ENCODE measurements around the gene FOXF1. TPM values are rescaled to one million over a fixed set of nuclear protein-coding genes. Genes with fewer than 3 reads are reported as not detected.

Gene FOXF1
- total and polyA plus RNA-seq, 12 donors: 0.07 to 0.64 (median 0.27) TPM; not detected in 3

- intact Hi-C loops (cut with DNase I): no loop called here
Measured at GRCh38 chr16:86528061-86528929, 18.0 kb downstream of the FOXF1 start.

GRCh38 chr16:86529160-86529559 is 18.8 kb downstream of the FOXF1 start:
- Histone ChIP-seq H3K27ac (no peak overlapping the region), H3K9me3 (replicated peaks in 1 of 3) (no peaks in the 10 kb centered on the region), H3K4me3 (no peak overlapping the region), H3K36me3 (replicated peaks in 1 of 2) (no peaks in the 10 kb centered on the region), H3K27me3 (no peaks in the 10 kb centered on the region), H3K4me1 (replicated peaks in 1 of 2) (peaks cover 0 to 23% of the 10 kb centered on the region in 2 donors)
- TF ChIP-seq CTCF (IDR thresholded peaks at IDR 0.05): no peak
- TF ChIP-seq POLR2A (IDR thresholded peaks at IDR 0.05): no peak
- 62 to 68% (median 65%) methylated on average over 8 of the region's 8 CpGs for WGBS, 4 donors
- intact Hi-C loops (cut with DNase I): no loop called here
- peak in 6 of 7 donors; percentile 60 to 81 (median 73) for DNase-seq

More at GRCh38 chr16:86528061-86528929, 18.0 kb downstream of the FOXF1 start:
- Histone ChIP-seq H3K4me3 (no peak overlapping the region), H3K27me3 (peaks cover 2% of the 10 kb centered on the region), H3K27ac (no peak overlapping the region), H3K36me3 (replicated peaks in 1 of 2) (no peaks in the 10 kb centered on the region), H3K9me3 (replicated peaks in 1 of 3) (no peaks in the 10 kb centered on the region), H3K4me1 (replicated peaks in 1 of 2) (peaks cover 0 to 23% of the 10 kb centered on the region in 2 donors)
- no peak for DNase-seq
- TF ChIP-seq POLR2A (IDR thresholded peaks at IDR 0.05): no peak
- TF ChIP-seq CTCF (IDR thresholded peaks at IDR 0.05): no peak
- 89 to 93% (median 91%) methylated on average over 33 to 38 of the region's 38 CpGs for WGBS, 4 donors

GRCh38 chr16:86530251-86531190 is 20.2 kb downstream of the FOXF1 start:
- H3K27me3 ChIP-seq: no peaks in the 10 kb centered on the region
- H3K36me3 ChIP-seq (replicated peaks in 1 of 2): no peaks in the 10 kb centered on the region
- intact Hi-C loops (cut with DNase I): no loop called here
- peak; percentile 77 to 90 (median 84) for DNase-seq
- H3K4me1 ChIP-seq (replicated peaks in 1 of 2): peaks cover 0 to 23% of the 10 kb centered on the region in 2 donors
- no peak overlapping the region for H3K4me3 ChIP-seq
- peak overlapping the region in 4 of 5 donors; percentile 46 to 85 (median 66) for H3K27ac ChIP-seq
- WGBS, 4 donors: 58 to 62% (median 60%) methylated on average over 29 to 31 of the region's 31 CpGs
- no peaks in the 10 kb centered on the region for H3K9me3 ChIP-seq (replicated peaks in 1 of 3)
- TF ChIP-seq POLR2A (IDR thresholded peaks at IDR 0.05) (no peak), CTCF (IDR thresholded peaks at IDR 0.05) (no peak)

GRCh38 chr16:86531191-86531545 is 20.8 kb downstream of the FOXF1 start:
- Histone ChIP-seq H3K9me3 (replicated peaks in 1 of 3) (no peaks in the 10 kb centered on the region), H3K27ac (peak overlapping the region in 4 of 5 donors; percentile 46 to 85 (median 68)), H3K27me3 (no peaks in the 10 kb centered on the region), H3K4me3 (no peak overlapping the region), H3K36me3 (replicated peaks in 1 of 2) (no peaks in the 10 kb centered on the region), H3K4me1 (replicated peaks in 1 of 2) (peaks cover 0 to 23% of the 10 kb centered on the region in 2 donors)
- DNase-seq: peak; percentile 54 to 82 (median 69)
- TF ChIP-seq POLR2A (IDR thresholded peaks at IDR 0.05) (no peak), CTCF (IDR thresholded peaks at IDR 0.05) (no peak)
- intact Hi-C loops (cut with DNase I): no loop called here
- WGBS, 4 donors: 41 to 84% (median 56%) methylated on average over 3 to 7 of the region's 7 CpGs
